ENCODE measurements around the gene FGGY. TPM values are rescaled to one million over a fixed set of nuclear protein-coding genes. Genes with fewer than 3 reads are reported as not detected.

Gene FGGY
- total and polyA plus RNA-seq, 2 donors (not counting 3 experiments of a cell fraction or from before 2014, with no cell fraction given): 5.6 to 6.4 TPM

- H3K9me3 ChIP-seq (replicated peaks; ENCODE audit: control insufficient read depth, insufficient read depth, low read length): no peaks in the 10 kb centered on the region
- H3K9me1 ChIP-seq (replicated peaks; ENCODE audit: control insufficient read depth, extremely low read depth, insufficient read depth, low read length): no peaks in the 10 kb centered on the region
- H3K79me2 ChIP-seq (ENCODE audit: control insufficient read depth, insufficient read depth, low read length): no peaks in the 10 kb centered on the region
- intact Hi-C loops (cut with micrococcal nuclease) (no loop called here), dilution Hi-C loops (cut with MboI; ENCODE audit: extremely low pct_ligation_motif_present, low sequenced_read_pairs) (no loop called here)
- BruUV-seq (replicated peaks): no TSS peak
- peak overlapping the region; percentile 49 for H3K4me2 ChIP-seq (ENCODE audit: insufficient read depth, low read length)
- peak; percentile 59 for FAIRE-seq
- H3K4me3 ChIP-seq (replicated peaks in 1 of 3; ENCODE audit: insufficient read depth in 1 of 3, low read depth in 1 of 3, low read length in 3 of 3): no peak overlapping the region
- no peaks in the 10 kb centered on the region for H4K20me1 ChIP-seq (replicated peaks; ENCODE audit: control insufficient read depth, extremely low read depth, insufficient read depth, low read length)
- H3K4me1 ChIP-seq (ENCODE audit: control insufficient read depth, extremely low read depth, insufficient read depth, low read length): peaks cover 32% of the 10 kb centered on the region
- H3K9ac ChIP-seq (replicated peaks; ENCODE audit: extremely low read depth, insufficient read depth, low read length): no peak overlapping the region
- H2AFZ ChIP-seq (ENCODE audit: low read depth, low read length): no peak overlapping the region
- ChIA-PET CTCF (no interaction called here), POLR2A (no interaction called here)
- no peak for DNase-seq (ENCODE audit: low read depth, low spot score)
- no peaks in the 10 kb centered on the region for H3K36me3 ChIP-seq (ENCODE audit: control insufficient read depth in 2 of 2, extremely low read depth in 1 of 2, insufficient read depth in 2 of 2, low read length in 2 of 2)
- H3K27ac ChIP-seq (ENCODE audit: insufficient read depth, low read depth, low read length): peak overlapping the region; percentile 45
- TF ChIP-seq POLR2AphosphoS5 (IDR thresholded peaks at IDR 0.05; ENCODE audit: insufficient read depth, low read depth, low read length) (no peak), FOS (IDR thresholded peaks at IDR 0.05; ENCODE audit: borderline replicate concordance, insufficient read depth, low read length) (peak; percentile 30)
- no peaks in the 10 kb centered on the region for H3K27me3 ChIP-seq (ENCODE audit: control insufficient read depth in 2 of 2, insufficient read depth in 2 of 2, low read length in 2 of 2)
Measured at GRCh38 chr1:59333626-59334277, 36.9 kb downstream of the FGGY start.

GRCh38 chr1:59340411-59341307 lies 43.8 kb downstream of the FGGY start:
- Histone ChIP-seq H2AFZ (ENCODE audit: low read depth, low read length) (no peak overlapping the region), H3K27me3 (ENCODE audit: control insufficient read depth in 2 of 2, insufficient read depth in 2 of 2, low read length in 2 of 2) (no peaks in the 10 kb centered on the region), H3K9me1 (replicated peaks; ENCODE audit: control insufficient read depth, extremely low read depth, insufficient read depth, low read length) (no peaks in the 10 kb centered on the region), H3K9ac (replicated peaks; ENCODE audit: extremely low read depth, insufficient read depth, low read length) (no peak overlapping the region), H3K4me2 (ENCODE audit: insufficient read depth, low read length) (no peak overlapping the region), H3K36me3 (ENCODE audit: control insufficient read depth in 2 of 2, extremely low read depth in 1 of 2, insufficient read depth in 2 of 2, low read length in 2 of 2) (no peaks in the 10 kb centered on the region), H3K79me2 (ENCODE audit: control insufficient read depth, insufficient read depth, low read length) (no peaks in the 10 kb centered on the region), H3K4me1 (ENCODE audit: control insufficient read depth, extremely low read depth, insufficient read depth, low read length) (peaks cover 4% of the 10 kb centered on the region), H3K4me3 (replicated peaks in 1 of 3; ENCODE audit: insufficient read depth in 1 of 3, low read depth in 1 of 3, low read length in 3 of 3) (no peak overlapping the region), H4K20me1 (replicated peaks; ENCODE audit: control insufficient read depth, extremely low read depth, insufficient read depth, low read length) (no peaks in the 10 kb centered on the region), H3K27ac (ENCODE audit: insufficient read depth, low read depth, low read length) (no peak overlapping the region), H3K9me3 (replicated peaks; ENCODE audit: control insufficient read depth, insufficient read depth, low read length) (no peaks in the 10 kb centered on the region)
- intact Hi-C loops (cut with micrococcal nuclease): no loop called here
- DNase-seq (ENCODE audit: low read depth, low spot score): no peak
- ChIA-PET POLR2A (no interaction called here), CTCF (no interaction called here)
- dilution Hi-C loops (cut with MboI; ENCODE audit: extremely low pct_ligation_motif_present, low sequenced_read_pairs): no loop called here
- TF ChIP-seq FOS (IDR thresholded peaks at IDR 0.05; ENCODE audit: borderline replicate concordance, insufficient read depth, low read length) (no peak), CTCF (IDR thresholded peaks at IDR 0.05; ENCODE audit: extremely low read depth in 1 of 2, insufficient read depth in 1 of 2, low read depth in 1 of 2, low read length in 2 of 2) (no peak), POLR2A (IDR thresholded peaks at IDR 0.05; ENCODE audit: low read depth, low read length) (no peak), EZH2 (IDR thresholded peaks at IDR 0.05; ENCODE audit: borderline replicate concordance, low read depth, low read length, severe bottlenecking) (no peak), MAX (IDR thresholded peaks at IDR 0.05; ENCODE audit: insufficient read depth, insufficient read length) (no peak), POLR2AphosphoS5 (IDR thresholded peaks at IDR 0.05; ENCODE audit: insufficient read depth, low read depth, low read length) (no peak), MYC (IDR thresholded peaks at IDR 0.05; ENCODE audit: low read depth, low read length) (no peak), JUN (IDR thresholded peaks at IDR 0.05; ENCODE audit: borderline replicate concordance, insufficient read depth, insufficient read length, low read depth) (no peak), GATA2 (IDR thresholded peaks at IDR 0.05; ENCODE audit: insufficient read depth, insufficient read length, low read depth, low read length) (no peak)
- FAIRE-seq: no peak
- no TSS peak for BruUV-seq (replicated peaks)

All from endothelial cell of umbilical vein (primary cell).